SK-N-SH (cell line): ENCODE measurements around the gene TCF7L2. TPM values are rescaled to one million over a fixed set of nuclear protein-coding genes. Genes with fewer than 3 reads are reported as not detected.

Experiments used
- CTCF ChIA-PET: fragments of 300-600, 350-600 bp; formaldehyde crosslinking; extraction: SDS; loops from one replicate; lab custom pipeline; 2021; lab: Yijun Ruan, JAX
- POLR2A ChIA-PET: fragments of 350-600 bp; sonication (Branson Sonifier 250); formaldehyde crosslinking; extraction: SDS; loops from one replicate; lab custom pipeline; 2020; ENCODE audit warnings: antibody characterized with exemption, inconsistent platforms; lab: Yijun Ruan, JAX
- DNase-seq: peaks from one replicate; pipeline ENCODE4 v3.0.0; 2012
- H2AFZ ChIP-seq: fragments of 200-600 bp; sonication (generic); 2 replicates; pipeline ENCODE4 v1.8.1; 2016; ENCODE audit warnings: antibody characterized with exemption, mild to moderate bottlenecking, low read depth
- H3F3A ChIP-seq: fragments of 200-600 bp; sonication (generic); replicated peaks from 2 replicates; pipeline ENCODE3; 2016; ENCODE audit warnings: antibody characterized with exemption, mild to moderate bottlenecking; ENCODE audit not compliant: insufficient read depth
- H3K27ac ChIP-seq, 2 experiments: fragments of 200-500 bp in 1 of 2; fragments of 200-600 bp in 1 of 2; sonication (Bioruptor generic) in 1 of 2; sonication (generic), shearing (Covaris generic) in 1 of 2; 2 replicates each; pipeline versions ENCODE4 v1.5.1 to v1.6.1; 2014 to 2016; ENCODE audit warnings: low read depth in 2 of 2, inconsistent platforms in 1 of 2, low read length in 1 of 2, mild to moderate bottlenecking in 1 of 2, mixed read lengths in 1 of 2
- H3K27me3 ChIP-seq: fragments of 200-600 bp; sonication (generic), shearing (Covaris generic); 2 replicates; pipeline ENCODE4 v1.6.1; 2016; ENCODE audit warnings: mixed run types; ENCODE audit not compliant: insufficient read depth
- H3K36me3 ChIP-seq, 2 experiments: fragments of 200-500 bp in 1 of 2; fragments of 200-600 bp in 1 of 2; sonication (Bioruptor generic) in 1 of 2; sonication (generic) in 1 of 2; replicated peaks in 1 of 2; 2 replicates each; pipeline versions ENCODE3 to v1.5.1; 2014 to 2016; ENCODE audit warnings: low read length in 1 of 2, mild to moderate bottlenecking in 1 of 2; ENCODE audit not compliant: insufficient read depth in 2 of 2, control insufficient read depth in 1 of 2
- H3K4me1 ChIP-seq, 2 experiments: fragments of 200-500 bp in 1 of 2; fragments of 200-600 bp in 1 of 2; sonication (Bioruptor generic) in 1 of 2; sonication (generic), shearing (Covaris generic) in 1 of 2; 2 replicates each; pipeline versions ENCODE4 v1.5.1 to v1.6.1; 2014 to 2016; ENCODE audit warnings: low read depth in 1 of 2, low read length in 1 of 2, mixed run types in 1 of 2; ENCODE audit not compliant: insufficient read depth in 2 of 2, control insufficient read depth in 1 of 2
- H3K4me2 ChIP-seq: fragments of 200-600 bp; sonication (generic), shearing (Covaris generic); 2 replicates; pipeline ENCODE4 v1.6.1; 2017; ENCODE audit warnings: mixed run types
- H3K4me3 ChIP-seq, 2 experiments: fragments of 200-500 bp in 1 of 2; fragments of 200-600 bp in 1 of 2; sonication (Bioruptor generic) in 1 of 2; sonication (generic), shearing (Covaris generic) in 1 of 2; 2 replicates each; pipeline versions ENCODE4 v1.5.1 to v1.8.1; 2014 to 2016; ENCODE audit warnings: low read depth in 2 of 2, inconsistent platforms in 1 of 2, low read length in 1 of 2, mild to moderate bottlenecking in 1 of 2, mixed read lengths in 1 of 2, moderate library complexity in 1 of 2
- H3K79me2 ChIP-seq: fragments of 200-600 bp; sonication (generic); 2 replicates; pipeline ENCODE4 v1.8.1; 2017; ENCODE audit warnings: mild to moderate bottlenecking; ENCODE audit not compliant: insufficient read depth
- H3K9ac ChIP-seq: fragments of 200-600 bp; sonication (generic); 2 replicates; pipeline ENCODE4 v1.6.1; 2017; ENCODE audit warnings: mixed run types
- H3K9me2 ChIP-seq: fragments of 200-600 bp; sonication (generic); 2 replicates; pipeline ENCODE4 v1.6.1; 2017; ENCODE audit warnings: mixed run types
- H3K9me3 ChIP-seq: fragments of 200-600 bp; sonication (generic); 2 replicates; pipeline ENCODE4 v1.6.1; 2017; ENCODE audit warnings: mixed run types, mild to moderate bottlenecking, moderate library complexity
- H4K20me1 ChIP-seq: fragments of 200-600 bp; sonication (generic); 2 replicates; pipeline ENCODE4 v1.6.1; 2017; ENCODE audit warnings: mild to moderate bottlenecking, mixed run types; ENCODE audit not compliant: insufficient read depth
- ELF1 ChIP-seq: IDR thresholded peaks from 2 replicates; pipeline ENCODE4 v1.4.0; 2012
- FOXJ3 ChIP-seq: sonication (generic); formaldehyde crosslinking; IDR thresholded peaks from 2 replicates; pipeline ENCODE4 v1.5.1; 2020; ENCODE audit warnings: mild to moderate bottlenecking, missing genetic modification reagents
- FOXM1 ChIP-seq: IDR thresholded peaks from 2 replicates; pipeline ENCODE4 v1.4.0; 2012; ENCODE audit warnings: low read depth, mild to moderate bottlenecking
- GABPA ChIP-seq: IDR thresholded peaks from 2 replicates; pipeline ENCODE4 v1.4.0; 2012; ENCODE audit warnings: low read depth, mild to moderate bottlenecking
- GATA2 ChIP-seq: sonication (generic); formaldehyde crosslinking; IDR thresholded peaks from 2 replicates; pipeline ENCODE4 v1.5.0; 2020; ENCODE audit warnings: mild to moderate bottlenecking, missing genetic modification reagents
- JUND ChIP-seq: IDR thresholded peaks from 2 replicates; pipeline ENCODE4 v1.4.0; 2012
- MEF2A ChIP-seq: IDR thresholded peaks from 2 replicates; pipeline ENCODE4 v1.4.0; 2012; ENCODE audit warnings: low read depth, borderline replicate concordance
- MXI1 ChIP-seq: IDR thresholded peaks from 2 replicates; pipeline ENCODE4 v1.6.1; 2012; ENCODE audit warnings: mild to moderate bottlenecking, low read depth, low read length, improper control_type of control experiment
- NFIC ChIP-seq: IDR thresholded peaks from 2 replicates; pipeline ENCODE4 v1.4.0; 2012; ENCODE audit warnings: borderline replicate concordance
- NRF1 ChIP-seq: IDR thresholded peaks from 2 replicates; pipeline ENCODE4 v1.6.1; 2012; ENCODE audit warnings: low read depth, mild to moderate bottlenecking, low read length
- POLR2AphosphoS5 ChIP-seq: IDR thresholded peaks from 2 replicates; pipeline ENCODE4 v1.6.1; 2012; ENCODE audit warnings: low read depth, low read length
- RAD21 ChIP-seq: IDR thresholded peaks from 2 replicates; pipeline ENCODE4 v1.6.1; 2012; ENCODE audit warnings: mild to moderate bottlenecking, low read length
- RCOR1 ChIP-seq: fragments of 150-350 bp; IDR thresholded peaks from 2 replicates; pipeline ENCODE4 v1.6.1; 2017; ENCODE audit warnings: antibody characterized with exemption, low read length
- RFX5 ChIP-seq: IDR thresholded peaks from 2 replicates; pipeline ENCODE4 v1.6.1; 2012; ENCODE audit warnings: mild to moderate bottlenecking, improper control_type of control experiment, low read length
- RXRA ChIP-seq: IDR thresholded peaks from 2 replicates; pipeline ENCODE4 v1.4.0; 2012; ENCODE audit warnings: low read depth, mild to moderate bottlenecking, borderline replicate concordance
- SIN3A ChIP-seq: IDR thresholded peaks from 2 replicates; pipeline ENCODE4 v1.6.1; 2012; ENCODE audit warnings: low read depth, mild to moderate bottlenecking, low read length, moderate library complexity, borderline replicate concordance
- SMC3 ChIP-seq: IDR thresholded peaks from 2 replicates; pipeline ENCODE4 v1.6.1; 2012; ENCODE audit warnings: low read depth, low read length, improper control_type of control experiment
- TCF12 ChIP-seq: IDR thresholded peaks from 2 replicates; pipeline ENCODE4 v1.4.0; 2012
- TEAD4 ChIP-seq: IDR thresholded peaks from 2 replicates; pipeline ENCODE4 v1.4.0; 2012; ENCODE audit warnings: mild to moderate bottlenecking, borderline replicate concordance; ENCODE audit not compliant: insufficient read depth
- WGBS: methylation state at CpG from one replicate; pipeline ENCODE4 v1.1.6; 2017; ENCODE audit warnings: low lambda C conversion rate; 5-methylcytosine and 5-hydroxymethylcytosine counted together
- polyA plus RNA-seq, 3 experiments: library from polyadenylated mRNA; depleted of rRNA; stranded (reverse); fragments of >200 nt; gene quantifications; 2 replicates each; pipeline ENCODE4 v1.2.3, GENCODE V29; 2012
- TF ChIP-seq, protein P1 (sequence below): IDR thresholded peaks from 2 replicates; pipeline ENCODE4 v1.4.0; 2012; ENCODE audit warnings: low read depth, borderline replicate concordance
- TF ChIP-seq, protein P2 (sequence below): IDR thresholded peaks from 2 replicates; pipeline ENCODE4; 2012
- TF ChIP-seq, protein P3 (sequence below): IDR thresholded peaks from 2 replicates; pipeline ENCODE4 v1.6.1; 2012; ENCODE audit warnings: mild to moderate bottlenecking, low read depth, low read length, moderate library complexity
- TF ChIP-seq, protein P4 (sequence below): IDR thresholded peaks from 2 replicates; pipeline ENCODE4 v1.4.0; 2012; ENCODE audit warnings: low read depth

TCF7L2 gene
- polyA plus RNA-seq, 1 of the 3 experiments (the other 2 are of a cell fraction): 10.2 TPM

DNA sequence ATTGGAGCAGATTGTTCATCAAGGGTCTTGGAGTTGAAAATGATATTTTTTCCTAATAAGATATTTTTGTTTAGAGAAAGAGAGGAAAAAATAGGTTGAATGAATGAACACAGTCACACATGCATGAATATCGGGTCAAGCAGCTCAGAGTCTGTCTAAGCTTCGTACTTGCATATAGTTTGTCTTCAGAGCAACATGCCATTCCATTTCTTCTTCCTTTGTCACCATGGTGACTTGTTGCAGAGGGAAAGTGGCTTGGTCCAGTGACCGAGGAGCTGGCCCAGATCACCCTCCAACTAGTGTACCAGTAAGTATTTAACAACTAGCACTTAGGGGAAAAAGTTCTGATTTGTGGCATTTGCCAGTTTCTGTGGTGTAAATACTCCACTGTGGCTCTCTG, 232.1 kb downstream of the TCF7L2 start:
- no peaks in the 10 kb centered on the region for H3K9me3 ChIP-seq
- no peaks in the 10 kb centered on the region for H3F3A ChIP-seq
- H3K9ac ChIP-seq: no peak overlapping the region
- WGBS: 91% methylated on average over 3 of the region's 3 CpGs
- H3K9me2 ChIP-seq: no peaks in the 10 kb centered on the region
- TF ChIP-seq RFX5 (no peak), NRF1 (no peak), TCF12 (no peak), NFIC (no peak), RCOR1 (no peak), RXRA (no peak), ELF1 (no peak), SMC3 (no peak), JUND (no peak), GATA2 (CRISPR knock-in tag) (no peak), RAD21 (no peak), GABPA (no peak), MXI1 (no peak), TEAD4 (no peak), FOXM1 (no peak)
- TF ChIP-seq, protein P1, sequence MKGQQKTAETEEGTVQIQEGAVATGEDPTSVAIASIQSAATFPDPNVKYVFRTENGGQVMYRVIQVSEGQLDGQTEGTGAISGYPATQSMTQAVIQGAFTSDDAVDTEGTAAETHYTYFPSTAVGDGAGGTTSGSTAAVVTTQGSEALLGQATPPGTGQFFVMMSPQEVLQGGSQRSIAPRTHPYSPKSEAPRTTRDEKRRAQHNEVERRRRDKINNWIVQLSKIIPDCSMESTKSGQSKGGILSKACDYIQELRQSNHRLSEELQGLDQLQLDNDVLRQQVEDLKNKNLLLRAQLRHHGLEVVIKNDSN: no peak
- TF ChIP-seq, protein P2, sequence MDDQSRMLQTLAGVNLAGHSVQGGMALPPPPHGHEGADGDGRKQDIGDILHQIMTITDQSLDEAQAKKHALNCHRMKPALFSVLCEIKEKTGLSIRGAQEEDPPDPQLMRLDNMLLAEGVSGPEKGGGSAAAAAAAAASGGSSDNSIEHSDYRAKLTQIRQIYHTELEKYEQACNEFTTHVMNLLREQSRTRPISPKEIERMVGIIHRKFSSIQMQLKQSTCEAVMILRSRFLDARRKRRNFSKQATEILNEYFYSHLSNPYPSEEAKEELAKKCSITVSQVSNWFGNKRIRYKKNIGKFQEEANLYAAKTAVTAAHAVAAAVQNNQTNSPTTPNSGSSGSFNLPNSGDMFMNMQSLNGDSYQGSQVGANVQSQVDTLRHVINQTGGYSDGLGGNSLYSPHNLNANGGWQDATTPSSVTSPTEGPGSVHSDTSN: no peak
- no peak overlapping the region for H2AFZ ChIP-seq
- H4K20me1 ChIP-seq: no peaks in the 10 kb centered on the region
- no peaks in the 10 kb centered on the region for H3K27me3 ChIP-seq
- H3K4me2 ChIP-seq: no peak overlapping the region
- ChIA-PET CTCF (interaction anchor here (0.7 kb wide), 1 partner anchor 40 kb away, joined by 3 read pairs; no protein-coding TSS in a partner anchor), POLR2A (no interaction called here)
- H3K79me2 ChIP-seq: no peaks in the 10 kb centered on the region
- no peak for DNase-seq
- no peaks in the 10 kb centered on the region for H3K36me3 ChIP-seq
- H3K4me3 ChIP-seq: no peak overlapping the region
- peaks cover 0 to 29% of the 10 kb centered on the region in 2 experiments; a peak in 1 of 4 replicates for H3K4me1 ChIP-seq
- no peak overlapping the region for H3K27ac ChIP-seq

DNA sequence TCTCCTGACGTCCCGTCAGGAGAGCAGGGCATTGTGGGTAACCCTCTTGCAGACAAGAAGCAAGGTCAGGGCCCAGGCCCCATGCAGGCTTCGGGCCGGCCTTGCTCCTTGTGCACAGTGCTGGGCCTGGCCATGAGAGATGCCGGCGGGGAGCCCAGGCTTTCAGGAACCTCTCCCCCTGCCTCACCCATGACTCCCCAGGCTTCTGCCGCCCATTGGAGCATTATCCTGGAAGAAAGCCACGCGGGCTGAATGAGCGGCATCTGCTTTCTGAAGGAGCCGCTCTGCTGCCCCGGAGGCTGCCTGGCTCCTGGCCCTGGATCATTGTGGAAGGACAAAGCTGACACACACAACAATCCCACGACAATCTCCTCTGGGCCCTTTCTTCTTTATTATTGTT, 233.5 kb downstream of the TCF7L2 start:
- no peaks in the 10 kb centered on the region for H3K9me3 ChIP-seq
- 91% methylated on average over 5 of the region's 13 CpGs for WGBS
- no peak overlapping the region for H2AFZ ChIP-seq
- ChIA-PET POLR2A (no interaction called here), CTCF (interaction anchor here (0.7 kb wide), 1 partner anchor 143 kb away, joined by 3 read pairs; no protein-coding TSS in a partner anchor)
- no peaks in the 10 kb centered on the region for H3K36me3 ChIP-seq
- H3K79me2 ChIP-seq: no peaks in the 10 kb centered on the region
- H3K4me1 ChIP-seq: peaks cover 0 to 25% of the 10 kb centered on the region in 2 experiments; a peak in 2 of 4 replicates
- no peak overlapping the region for H3K27ac ChIP-seq
- no peak for TF ChIP-seq MEF2A
- TF ChIP-seq, protein P3, sequence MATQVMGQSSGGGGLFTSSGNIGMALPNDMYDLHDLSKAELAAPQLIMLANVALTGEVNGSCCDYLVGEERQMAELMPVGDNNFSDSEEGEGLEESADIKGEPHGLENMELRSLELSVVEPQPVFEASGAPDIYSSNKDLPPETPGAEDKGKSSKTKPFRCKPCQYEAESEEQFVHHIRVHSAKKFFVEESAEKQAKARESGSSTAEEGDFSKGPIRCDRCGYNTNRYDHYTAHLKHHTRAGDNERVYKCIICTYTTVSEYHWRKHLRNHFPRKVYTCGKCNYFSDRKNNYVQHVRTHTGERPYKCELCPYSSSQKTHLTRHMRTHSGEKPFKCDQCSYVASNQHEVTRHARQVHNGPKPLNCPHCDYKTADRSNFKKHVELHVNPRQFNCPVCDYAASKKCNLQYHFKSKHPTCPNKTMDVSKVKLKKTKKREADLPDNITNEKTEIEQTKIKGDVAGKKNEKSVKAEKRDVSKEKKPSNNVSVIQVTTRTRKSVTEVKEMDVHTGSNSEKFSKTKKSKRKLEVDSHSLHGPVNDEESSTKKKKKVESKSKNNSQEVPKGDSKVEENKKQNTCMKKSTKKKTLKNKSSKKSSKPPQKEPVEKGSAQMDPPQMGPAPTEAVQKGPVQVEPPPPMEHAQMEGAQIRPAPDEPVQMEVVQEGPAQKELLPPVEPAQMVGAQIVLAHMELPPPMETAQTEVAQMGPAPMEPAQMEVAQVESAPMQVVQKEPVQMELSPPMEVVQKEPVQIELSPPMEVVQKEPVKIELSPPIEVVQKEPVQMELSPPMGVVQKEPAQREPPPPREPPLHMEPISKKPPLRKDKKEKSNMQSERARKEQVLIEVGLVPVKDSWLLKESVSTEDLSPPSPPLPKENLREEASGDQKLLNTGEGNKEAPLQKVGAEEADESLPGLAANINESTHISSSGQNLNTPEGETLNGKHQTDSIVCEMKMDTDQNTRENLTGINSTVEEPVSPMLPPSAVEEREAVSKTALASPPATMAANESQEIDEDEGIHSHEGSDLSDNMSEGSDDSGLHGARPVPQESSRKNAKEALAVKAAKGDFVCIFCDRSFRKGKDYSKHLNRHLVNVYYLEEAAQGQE: no peak
- no peak for TF ChIP-seq RFX5
- TF ChIP-seq, protein P1: no peak
- TF ChIP-seq NRF1: no peak
- TF ChIP-seq RXRA: no peak
- TF ChIP-seq JUND: no peak
- TF ChIP-seq TCF12: no peak
- no peak for TF ChIP-seq MXI1
- TF ChIP-seq, protein P4, sequence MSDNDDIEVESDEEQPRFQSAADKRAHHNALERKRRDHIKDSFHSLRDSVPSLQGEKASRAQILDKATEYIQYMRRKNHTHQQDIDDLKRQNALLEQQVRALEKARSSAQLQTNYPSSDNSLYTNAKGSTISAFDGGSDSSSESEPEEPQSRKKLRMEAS: no peak
- TF ChIP-seq POLR2AphosphoS5: no peak
- TF ChIP-seq SIN3A: no peak
- no peak for TF ChIP-seq FOXJ3 (CRISPR knock-in tag)
- H3K4me2 ChIP-seq: no peak overlapping the region
- no peaks in the 10 kb centered on the region for H4K20me1 ChIP-seq
- no peaks in the 10 kb centered on the region for H3F3A ChIP-seq
- H3K9me2 ChIP-seq: no peaks in the 10 kb centered on the region
- no peaks in the 10 kb centered on the region for H3K27me3 ChIP-seq
- H3K4me3 ChIP-seq: no peak overlapping the region
- DNase-seq: no peak
- no peak overlapping the region for H3K9ac ChIP-seq
